HG02970 (cell line): Measurements from ENCODE around the gene CNTROB.
"Not testable (repeated sequence)": the region's sequence is repeated elsewhere in the genome, so short reads cannot be mapped to it uniquely, and the experiment has no call there.

Experiments
- ATAC-seq: cut with Tn5 transposase; IDR thresholded peaks from one replicate; pipeline ENCODE4 v1.9.1; 2021; ENCODE audit warnings: mild to moderate bottlenecking, moderate library complexity, moderate number of reproducible peaks; ENCODE audit not compliant: unreplicated experiment, low FRiP score

Gene CNTROB

GRCh38 chr17:7940034-7940433 is 8.0 kb downstream of the CNTROB start:
- ATAC-seq = no peak

GRCh38 chr17:7940743-7941142 is 8.7 kb downstream of the CNTROB start:
- no peak for ATAC-seq

DNA sequence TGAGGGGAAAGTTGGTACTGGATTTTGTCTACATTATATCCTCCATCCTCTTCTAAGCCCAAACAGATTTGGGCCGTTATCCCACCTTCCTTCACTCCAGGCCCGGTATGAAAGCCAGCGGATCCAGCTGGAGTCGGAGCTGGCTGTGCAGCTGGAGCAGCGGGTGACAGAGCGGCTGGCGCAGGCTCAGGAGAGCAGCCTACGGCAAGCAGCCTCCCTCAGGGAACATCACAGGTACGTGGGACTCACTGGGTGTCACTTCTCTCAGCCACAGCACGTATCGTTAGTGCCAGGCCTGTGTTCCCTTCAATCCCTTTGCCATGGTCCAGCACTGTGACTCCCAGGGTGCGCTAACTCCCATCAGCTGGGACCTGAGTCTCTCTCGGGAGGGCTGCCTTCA is 11.3 kb downstream of the CNTROB start:
- ATAC-seq = no peak

- ATAC-seq = no peak
These were observed 12.3 kb downstream of the CNTROB start for GRCh38 chr17:7944326-7944725.

DNA sequence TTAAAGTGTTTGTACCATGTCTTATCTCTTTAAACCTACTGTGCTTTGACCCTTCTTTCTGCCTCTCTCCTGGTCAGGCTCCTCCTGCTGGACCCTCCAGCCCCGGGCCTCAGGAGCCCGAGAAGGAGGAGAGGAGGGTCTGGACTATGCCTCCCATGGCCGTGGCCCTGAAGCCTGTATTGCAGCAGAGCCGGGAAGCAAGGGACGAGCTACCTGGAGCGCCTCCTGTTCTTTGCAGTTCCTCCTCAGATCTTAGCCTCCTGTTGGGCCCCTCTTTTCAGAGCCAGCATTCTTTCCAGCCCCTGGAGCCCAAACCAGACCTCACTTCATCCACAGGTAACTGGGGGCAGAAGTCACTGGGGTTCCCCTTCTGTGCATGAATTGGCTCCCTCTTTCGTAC is 13.6 kb downstream of the CNTROB start:
- no peak for ATAC-seq

DNA sequence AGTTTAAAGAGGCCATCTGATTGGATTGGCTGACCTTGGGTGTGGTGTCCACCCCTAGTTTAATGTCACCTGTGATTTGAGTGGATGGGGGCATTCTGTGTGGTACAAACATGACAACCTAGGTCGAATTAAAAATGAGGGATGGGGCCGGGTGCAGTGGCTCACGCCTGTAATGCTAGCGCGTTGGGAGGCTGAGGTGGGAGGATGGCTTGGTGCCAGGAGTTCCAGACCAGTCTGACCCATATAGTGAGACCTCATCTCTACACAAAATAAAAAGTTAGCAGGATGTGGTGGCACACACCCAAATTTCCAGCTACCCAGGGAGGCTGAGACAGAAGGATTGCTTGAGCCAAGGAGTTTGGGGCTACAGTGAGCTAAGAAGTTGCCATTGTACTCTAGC is 14.4 kb downstream of the CNTROB start:
- no peak for ATAC-seq

DNA sequence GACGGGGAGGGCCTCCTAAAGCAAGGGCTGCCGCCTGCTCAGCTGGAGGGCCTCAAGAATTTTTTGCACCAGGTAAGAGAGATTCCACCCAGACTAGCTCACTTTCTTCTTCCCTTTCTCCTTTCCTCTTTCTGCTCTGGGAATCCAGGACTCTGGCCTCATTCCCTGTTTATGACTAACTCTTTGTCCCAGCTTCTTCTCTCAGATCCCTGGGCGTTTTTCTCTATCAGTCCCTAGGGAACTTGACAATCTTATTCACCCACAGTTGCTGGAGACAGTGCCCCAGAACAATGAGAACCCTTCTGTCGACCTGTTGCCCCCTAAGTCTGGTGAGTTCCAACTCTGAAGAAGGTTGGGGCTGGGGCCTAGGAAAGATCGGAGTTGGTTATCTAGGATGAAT is 15.6 kb downstream of the CNTROB start:
- no peak for ATAC-seq

DNA sequence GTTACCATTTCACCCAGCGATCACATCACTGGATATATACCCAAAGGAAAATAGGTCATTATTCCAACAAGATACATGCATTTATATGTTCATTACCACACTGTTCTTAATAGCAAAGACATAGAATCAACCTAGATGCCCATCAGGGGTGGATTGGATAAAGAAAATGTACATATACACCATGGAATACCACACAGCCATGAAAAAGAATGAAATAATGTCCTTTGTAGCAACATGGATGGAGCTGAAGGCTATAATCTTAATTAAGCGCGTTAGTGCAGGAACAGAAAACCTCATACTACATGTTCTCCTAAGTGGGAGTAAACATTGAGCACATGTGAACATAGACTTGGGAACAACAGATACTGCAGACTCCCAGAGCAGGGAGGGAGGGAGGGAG is 18.6 kb downstream of the CNTROB start:
- ATAC-seq = no peak

- ATAC-seq = no peak
These were observed 19.3 kb downstream of the CNTROB start for GRCh38 chr17:7951143-7951792.

- not testable (repeated sequence) for ATAC-seq
These were observed 21.3 kb downstream of the CNTROB start for GRCh38 chr17:7953266-7953665.

- ATAC-seq = no peak
These were observed 23.6 kb downstream of the CNTROB start for GRCh38 chr17:7955414-7956227.

- ATAC-seq = no peak
These were observed 24.4 kb downstream of the CNTROB start for GRCh38 chr17:7956228-7956965.

- no peak for ATAC-seq
These were observed 27.7 kb downstream of the CNTROB start for GRCh38 chr17:7959503-7960253.

DNA sequence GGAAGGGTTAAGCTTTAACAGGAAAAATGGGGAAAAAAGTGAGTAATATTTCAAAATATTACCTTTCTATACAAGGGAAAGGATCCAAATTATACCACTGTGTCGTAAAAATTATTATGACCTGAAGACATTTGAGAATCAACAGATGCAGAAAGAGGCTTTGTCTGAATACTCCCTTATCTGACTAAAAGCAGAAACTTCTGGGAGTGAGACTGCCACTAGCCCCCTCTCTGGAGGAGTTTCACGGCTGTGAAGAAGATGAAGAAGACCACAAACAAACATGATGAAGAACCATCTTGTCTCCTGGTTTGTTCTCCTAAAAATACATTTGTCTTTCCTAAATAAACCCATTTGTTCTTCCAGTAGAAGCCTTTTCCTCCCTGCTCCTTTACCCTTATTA is 29.4 kb downstream of the CNTROB start:
- no peak for ATAC-seq

DNA sequence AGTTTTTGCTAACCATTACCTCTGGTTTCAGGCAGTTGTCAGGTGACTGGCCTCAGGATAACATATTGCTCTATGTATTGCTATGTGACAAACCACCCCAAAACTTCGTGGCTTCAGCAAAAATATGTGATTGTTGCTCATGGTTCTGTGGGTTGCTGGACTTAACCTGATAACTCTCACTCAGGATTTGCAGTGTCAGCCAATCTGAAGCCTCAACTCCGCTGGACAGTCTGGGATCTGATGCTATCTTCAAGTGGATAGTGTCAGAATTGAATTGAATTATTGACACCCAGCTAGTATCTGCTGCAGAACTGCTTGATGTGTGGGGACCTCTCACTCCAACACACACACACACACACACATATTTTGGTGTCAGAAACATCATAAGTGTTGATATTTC is 35.7 kb downstream of the CNTROB start:
- ATAC-seq = no peak

GRCh38 chr17:7969433-7969832 is 37.4 kb downstream of the CNTROB start:
- ATAC-seq = no peak

DNA sequence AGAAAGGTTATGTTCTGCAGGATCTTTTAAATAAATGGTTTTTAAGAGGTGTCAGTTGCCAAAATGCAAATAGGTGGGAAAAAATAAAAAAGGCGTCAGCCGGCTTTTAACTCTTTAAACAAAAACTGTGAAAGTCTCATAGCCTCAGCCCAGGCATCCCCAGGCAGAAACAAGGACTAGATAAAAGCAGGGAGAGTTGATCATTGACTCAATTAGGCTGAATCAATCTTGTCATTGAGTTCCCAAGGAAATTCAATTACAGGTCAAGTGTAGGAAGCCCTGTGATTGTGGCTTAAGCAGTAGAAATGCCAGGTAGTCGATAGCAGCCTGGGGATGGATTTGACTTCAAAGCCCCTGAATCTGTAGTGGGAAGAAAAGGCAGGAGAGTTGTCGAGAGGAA is 39.6 kb downstream of the CNTROB start:
- ATAC-seq = no peak

DNA sequence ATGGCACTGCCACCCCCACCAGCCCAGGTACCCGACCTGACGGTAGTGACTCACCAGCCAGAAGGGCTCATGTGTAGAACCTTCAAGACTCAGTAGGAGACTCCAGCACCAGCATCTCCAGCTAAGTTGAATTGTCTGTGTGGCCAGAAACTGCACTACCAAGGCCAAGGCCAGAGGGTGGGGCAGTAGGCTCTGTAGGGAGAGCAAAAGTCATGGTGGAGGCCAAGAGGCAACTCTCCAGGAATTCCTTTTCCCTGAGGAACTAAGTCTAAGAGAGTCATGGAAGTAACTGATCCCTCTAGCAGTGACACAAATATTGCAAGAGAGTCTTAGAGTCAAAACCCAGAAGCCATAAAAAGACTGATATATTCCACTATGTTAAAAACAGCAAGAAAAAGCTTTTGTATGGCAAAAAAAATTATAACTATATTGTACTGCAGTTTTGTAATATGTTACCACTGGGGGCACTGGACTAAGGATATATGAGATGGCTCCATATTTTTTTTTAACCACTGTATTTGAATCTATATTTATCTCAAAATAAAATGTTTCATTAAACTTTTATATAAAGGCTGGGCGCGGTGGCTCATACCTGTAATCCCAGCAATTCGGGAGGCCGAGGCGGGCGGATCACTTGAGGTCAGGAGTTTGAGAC is 40.3 kb downstream of the CNTROB start:
- ATAC-seq = no peak

DNA sequence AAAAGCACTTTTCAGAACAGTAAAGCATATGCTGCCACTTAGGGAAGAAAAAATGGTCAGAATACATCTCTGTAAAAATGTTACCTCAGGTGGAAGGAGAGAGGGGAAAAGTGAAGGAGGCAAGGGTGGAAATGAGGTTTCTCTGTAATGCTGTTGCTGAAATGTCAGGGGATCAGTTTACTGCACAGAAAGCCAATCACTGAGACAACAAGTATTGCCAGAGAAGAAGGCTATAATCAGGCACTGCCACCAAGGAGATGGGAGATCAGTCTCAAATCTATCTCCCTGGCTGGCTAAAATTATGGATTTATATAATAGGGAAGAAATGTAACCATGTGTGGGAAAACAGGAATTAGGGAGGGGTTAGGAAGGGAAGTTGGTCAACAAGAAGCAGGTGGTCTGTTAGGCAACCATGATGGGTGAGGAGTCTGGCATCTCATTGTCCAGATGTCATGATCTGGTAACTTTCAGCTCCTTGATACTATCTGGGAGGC is 42.7 kb downstream of the CNTROB start:
- ATAC-seq = no peak

DNA sequence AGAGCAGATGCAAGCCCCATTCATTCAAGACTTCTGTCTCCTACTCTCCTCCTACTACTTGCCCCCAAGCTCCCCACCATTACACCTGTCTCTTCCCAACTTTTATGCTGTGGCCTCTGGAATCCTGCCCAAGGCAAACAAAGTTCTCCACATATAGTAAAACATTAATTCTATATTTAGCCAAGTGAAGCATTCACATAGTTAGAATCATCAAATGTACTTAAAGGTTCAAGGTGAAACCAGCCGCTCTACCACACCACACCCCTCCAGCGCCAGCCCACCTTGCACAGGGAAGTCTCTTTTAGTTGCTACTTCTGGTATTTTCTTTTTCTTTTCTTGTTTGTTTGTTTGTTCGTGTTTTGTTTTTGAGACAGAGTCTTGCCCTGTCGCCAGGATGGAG is 45.0 kb downstream of the CNTROB start:
- no peak for ATAC-seq
